HepG2 (cell line): Measurements from ENCODE around the gene VARS1. TPM values are rescaled to one million over a fixed set of nuclear protein-coding genes. Genes with fewer than 3 reads are reported as not detected.

Experiments
- ADNP ChIP-seq: sonication (generic); formaldehyde crosslinking; IDR thresholded peaks from 2 replicates; pipeline ENCODE4 v1.4.0; 2020; ENCODE audit warnings: missing genetic modification reagents
- CAMTA2 ChIP-seq: sonication (generic); formaldehyde crosslinking; IDR thresholded peaks from 2 replicates; pipeline ENCODE4 v1.4.0; 2020; ENCODE audit warnings: mild to moderate bottlenecking, missing genetic modification reagents, borderline replicate concordance
- CENPT ChIP-seq: sonication (generic); formaldehyde crosslinking; IDR thresholded peaks from 2 replicates; pipeline ENCODE4 v1.8.0; 2022; ENCODE audit warnings: low read depth, mild to moderate bottlenecking, moderate library complexity, missing genetic modification reagents
- DNMT1 ChIP-seq: sonication (generic); formaldehyde crosslinking; IDR thresholded peaks from 2 replicates; pipeline ENCODE4 v1.5.1; 2020; ENCODE audit warnings: mild to moderate bottlenecking, missing genetic modification reagents
- HNRNPL ChIP-seq: fragments of 200-400 bp; formaldehyde crosslinking; IDR thresholded peaks from 2 replicates; pipeline ENCODE4 v1.6.1; 2017; ENCODE audit warnings: mild to moderate bottlenecking, low read depth, low read length
- KMT2B ChIP-seq: IDR thresholded peaks from 2 replicates; pipeline ENCODE4 v1.6.1; 2016; ENCODE audit warnings: missing genetic modification reagents, missing compliant biosample characterization
- MAFK ChIP-seq, 2 experiments: IDR thresholded peaks in 1 of 2; conservative IDR thresholded peaks in 1 of 2; 2 replicates each; pipeline ENCODE4 v1.6.1; 2011; ENCODE audit warnings: improper control_type of control experiment in 2 of 2, low read length in 2 of 2
- MTA3 ChIP-seq: sonication (generic); formaldehyde crosslinking; IDR thresholded peaks from 2 replicates; pipeline ENCODE4 v1.4.0; 2020; ENCODE audit warnings: missing genetic modification reagents
- NFKB2 ChIP-seq: sonication (generic); formaldehyde crosslinking; IDR thresholded peaks from 2 replicates; pipeline ENCODE4 v1.4.0; 2020; ENCODE audit warnings: missing genetic modification reagents, borderline replicate concordance
- RARG ChIP-seq: sonication (generic); formaldehyde crosslinking; IDR thresholded peaks from 2 replicates; pipeline ENCODE4 v1.4.0; 2020; ENCODE audit warnings: low read depth, mild to moderate bottlenecking, missing genetic modification reagents
- SAP130 ChIP-seq: IDR thresholded peaks from 2 replicates; pipeline ENCODE4 v1.6.1; 2016; ENCODE audit warnings: low read depth
- SOX13 ChIP-seq, 3 experiments: fragments of 450-650 bp in 1 of 3; sonication (generic) in 1 of 3; formaldehyde crosslinking in 1 of 3; IDR thresholded peaks in 2 of 3; conservative IDR thresholded peaks in 1 of 3; 2 replicates each; pipeline versions ENCODE4 v1.5.0 to v1.6.1; 2016 to 2020; ENCODE audit warnings: antibody characterized with exemption in 1 of 3, mild to moderate bottlenecking in 1 of 3, missing compliant biosample characterization in 1 of 3, missing genetic modification reagents in 1 of 3, moderate library complexity in 1 of 3
- YEATS2 ChIP-seq: sonication (generic); formaldehyde crosslinking; IDR thresholded peaks from 2 replicates; pipeline ENCODE4 v1.4.0; 2020; ENCODE audit warnings: missing genetic modification reagents, borderline replicate concordance
- ZNF207 ChIP-seq: fragments of 450-650 bp; IDR thresholded peaks from 2 replicates; pipeline ENCODE4 v1.6.1; 2016; ENCODE audit warnings: antibody characterized with exemption, borderline replicate concordance
- ZNF234 ChIP-seq: sonication (generic); formaldehyde crosslinking; conservative IDR thresholded peaks from 2 replicates; pipeline ENCODE4 v1.5.1; 2020; ENCODE audit warnings: mild to moderate bottlenecking, missing genetic modification reagents
- ZNF264 ChIP-seq: sonication (generic); formaldehyde crosslinking; IDR thresholded peaks from 2 replicates; pipeline ENCODE4 v1.4.0; 2020; ENCODE audit warnings: missing genetic modification reagents
- ZNF496 ChIP-seq: sonication (generic); formaldehyde crosslinking; IDR thresholded peaks from 2 replicates; pipeline ENCODE4 v1.8.1; 2023; ENCODE audit warnings: mild to moderate bottlenecking, moderate library complexity, missing genetic modification reagents; ENCODE audit not compliant: insufficient replicate concordance
- ZNF557 ChIP-seq: sonication (generic); formaldehyde crosslinking; IDR thresholded peaks from 2 replicates; pipeline ENCODE4 v1.4.0; 2020; ENCODE audit warnings: missing genetic modification reagents
- ZNF629 ChIP-seq: sonication (generic); formaldehyde crosslinking; conservative IDR thresholded peaks from 2 replicates; pipeline ENCODE4 v1.5.0; 2020; ENCODE audit warnings: missing genetic modification reagents
- ZNF879 ChIP-seq: sonication (generic); formaldehyde crosslinking; IDR thresholded peaks from 2 replicates; pipeline ENCODE4 v1.8.1; 2023; ENCODE audit warnings: missing genetic modification reagents
- polyA plus RNA-seq, 8 experiments: library from polyadenylated mRNA; depleted of rRNA in 3 of 8; stranded (reverse) in 7 of 8; unstranded in 1 of 8; fragments of >200 nt; fragmentation: Illumina TruSeq in 4 of 8; extraction: Trizol in 4 of 8; gene quantifications; 2 replicates each; pipeline versions ENCODE4 v1.2.1 to v1.2.3, GENCODE V29; 2011 to 2016; ENCODE audit warnings: low read depth in 4 of 8, missing spikeins in 1 of 8, mixed read lengths in 1 of 8; ENCODE audit not compliant: insufficient read depth in 1 of 8
- total RNA-seq, 5 experiments: library from RNA; depleted of rRNA; stranded (reverse); fragments of >200 nt; fragmentation: Illumina TruSeq; extraction: Trizol; gene quantifications; 2 replicates each; pipeline ENCODE4 v1.2.3, GENCODE V29; 2016; ENCODE audit warnings: low read depth in 1 of 5
- TF ChIP-seq, protein P1 (sequence below): sonication (generic); formaldehyde crosslinking; IDR thresholded peaks from 2 replicates; pipeline ENCODE4 v1.4.0; 2020; ENCODE audit warnings: missing genetic modification reagents
- TF ChIP-seq, protein P2 (sequence below): sonication (generic); formaldehyde crosslinking; IDR thresholded peaks from 2 replicates; pipeline ENCODE4 v1.5.1; 2020; ENCODE audit warnings: mild to moderate bottlenecking, missing genetic modification reagents, borderline replicate concordance
- TF ChIP-seq, protein P3 (sequence below): sonication (generic); formaldehyde crosslinking; IDR thresholded peaks from 2 replicates; pipeline ENCODE4 v1.8.1; 2023; ENCODE audit warnings: mild to moderate bottlenecking, missing genetic modification reagents, borderline replicate concordance

VARS1 gene
- total and polyA plus RNA-seq, 2 of the 13 experiments (the other 11 are each of a cell fraction or from before 2014, with no cell fraction given): 14.7 to 56.1 TPM

DNA sequence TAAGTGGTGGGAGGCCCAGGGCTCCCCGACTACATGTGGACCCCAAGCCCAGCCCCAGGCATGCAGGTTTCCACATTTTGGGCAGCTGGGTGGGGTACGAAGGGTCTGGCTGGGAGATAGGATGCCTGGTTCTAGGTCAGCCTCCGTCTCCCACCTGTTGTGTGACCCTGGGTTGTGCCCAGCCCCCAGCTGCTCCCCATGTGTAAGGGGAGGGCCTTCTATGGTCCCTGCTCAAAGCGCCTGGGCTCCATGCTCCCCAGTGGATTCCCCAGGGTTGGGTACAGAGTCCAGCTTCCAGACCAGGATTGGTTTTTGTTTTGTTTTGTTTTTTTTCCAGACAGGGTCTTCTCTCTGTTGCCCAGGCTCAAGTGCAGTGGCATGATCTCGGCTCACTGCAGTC is 17.4 kb downstream of the VARS1 start (continued):
- TF ChIP-seq DNMT1 (CRISPR knock-in tag) (0 out of 2 replicates have a peak, but pooled peaks have one; percentile 30), NFKB2 (CRISPR knock-in tag) (peak; percentile 25; the same call in 1 of the 2 replicates), RARG (0 out of 2 replicates have a peak, but pooled peaks have one; percentile 37), YEATS2 (CRISPR knock-in tag) (no peak), ZNF234 (no peak), CENPT (CRISPR knock-in tag) (no peak), ZNF496 (CRISPR knock-in tag) (no peak), ZNF207 (no peak), SAP130 (peak; percentile 64), ZNF264 (no peak), MTA3 (no peak), SOX13 (IDR thresholded peaks at IDR 0.05) (no peak), SOX13 (CRISPR knock-in tag; conservative IDR thresholded peaks at IDR 0.05 in 1 of 2, IDR thresholded peaks at IDR 0.05 in 1 of 2) (peak in 1 of 2 experiments; percentile 31; a peak in 1 of 4 replicates), ZNF879 (CRISPR knock-in tag) (no peak), ADNP (no peak), ZNF557 (CRISPR knock-in tag) (no peak), HNRNPL (no peak), CAMTA2 (no peak), ZNF629 (CRISPR knock-in tag) (no peak; the same call in 1 of the 2 replicates), MAFK (conservative IDR thresholded peaks at IDR 0.05 in 1 of 2, IDR thresholded peaks at IDR 0.05 in 1 of 2; ENCODE audit: low read length in 2 of 2) (no peak), KMT2B (CRISPR knock-in tag) (no peak)
- TF ChIP-seq, protein P1, sequence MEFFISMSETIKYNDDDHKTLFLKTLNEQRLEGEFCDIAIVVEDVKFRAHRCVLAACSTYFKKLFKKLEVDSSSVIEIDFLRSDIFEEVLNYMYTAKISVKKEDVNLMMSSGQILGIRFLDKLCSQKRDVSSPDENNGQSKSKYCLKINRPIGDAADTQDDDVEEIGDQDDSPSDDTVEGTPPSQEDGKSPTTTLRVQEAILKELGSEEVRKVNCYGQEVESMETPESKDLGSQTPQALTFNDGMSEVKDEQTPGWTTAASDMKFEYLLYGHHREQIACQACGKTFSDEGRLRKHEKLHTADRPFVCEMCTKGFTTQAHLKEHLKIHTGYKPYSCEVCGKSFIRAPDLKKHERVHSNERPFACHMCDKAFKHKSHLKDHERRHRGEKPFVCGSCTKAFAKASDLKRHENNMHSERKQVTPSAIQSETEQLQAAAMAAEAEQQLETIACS (CRISPR knock-in tag): no peak
- TF ChIP-seq, protein P2, sequence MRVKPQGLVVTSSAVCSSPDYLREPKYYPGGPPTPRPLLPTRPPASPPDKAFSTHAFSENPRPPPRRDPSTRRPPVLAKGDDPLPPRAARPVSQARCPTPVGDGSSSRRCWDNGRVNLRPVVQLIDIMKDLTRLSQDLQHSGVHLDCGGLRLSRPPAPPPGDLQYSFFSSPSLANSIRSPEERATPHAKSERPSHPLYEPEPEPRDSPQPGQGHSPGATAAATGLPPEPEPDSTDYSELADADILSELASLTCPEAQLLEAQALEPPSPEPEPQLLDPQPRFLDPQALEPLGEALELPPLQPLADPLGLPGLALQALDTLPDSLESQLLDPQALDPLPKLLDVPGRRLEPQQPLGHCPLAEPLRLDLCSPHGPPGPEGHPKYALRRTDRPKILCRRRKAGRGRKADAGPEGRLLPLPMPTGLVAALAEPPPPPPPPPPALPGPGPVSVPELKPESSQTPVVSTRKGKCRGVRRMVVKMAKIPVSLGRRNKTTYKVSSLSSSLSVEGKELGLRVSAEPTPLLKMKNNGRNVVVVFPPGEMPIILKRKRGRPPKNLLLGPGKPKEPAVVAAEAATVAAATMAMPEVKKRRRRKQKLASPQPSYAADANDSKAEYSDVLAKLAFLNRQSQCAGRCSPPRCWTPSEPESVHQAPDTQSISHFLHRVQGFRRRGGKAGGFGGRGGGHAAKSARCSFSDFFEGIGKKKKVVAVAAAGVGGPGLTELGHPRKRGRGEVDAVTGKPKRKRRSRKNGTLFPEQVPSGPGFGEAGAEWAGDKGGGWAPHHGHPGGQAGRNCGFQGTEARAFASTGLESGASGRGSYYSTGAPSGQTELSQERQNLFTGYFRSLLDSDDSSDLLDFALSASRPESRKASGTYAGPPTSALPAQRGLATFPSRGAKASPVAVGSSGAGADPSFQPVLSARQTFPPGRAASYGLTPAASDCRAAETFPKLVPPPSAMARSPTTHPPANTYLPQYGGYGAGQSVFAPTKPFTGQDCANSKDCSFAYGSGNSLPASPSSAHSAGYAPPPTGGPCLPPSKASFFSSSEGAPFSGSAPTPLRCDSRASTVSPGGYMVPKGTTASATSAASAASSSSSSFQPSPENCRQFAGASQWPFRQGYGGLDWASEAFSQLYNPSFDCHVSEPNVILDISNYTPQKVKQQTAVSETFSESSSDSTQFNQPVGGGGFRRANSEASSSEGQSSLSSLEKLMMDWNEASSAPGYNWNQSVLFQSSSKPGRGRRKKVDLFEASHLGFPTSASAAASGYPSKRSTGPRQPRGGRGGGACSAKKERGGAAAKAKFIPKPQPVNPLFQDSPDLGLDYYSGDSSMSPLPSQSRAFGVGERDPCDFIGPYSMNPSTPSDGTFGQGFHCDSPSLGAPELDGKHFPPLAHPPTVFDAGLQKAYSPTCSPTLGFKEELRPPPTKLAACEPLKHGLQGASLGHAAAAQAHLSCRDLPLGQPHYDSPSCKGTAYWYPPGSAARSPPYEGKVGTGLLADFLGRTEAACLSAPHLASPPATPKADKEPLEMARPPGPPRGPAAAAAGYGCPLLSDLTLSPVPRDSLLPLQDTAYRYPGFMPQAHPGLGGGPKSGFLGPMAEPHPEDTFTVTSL: no peak
- TF ChIP-seq, protein P3, sequence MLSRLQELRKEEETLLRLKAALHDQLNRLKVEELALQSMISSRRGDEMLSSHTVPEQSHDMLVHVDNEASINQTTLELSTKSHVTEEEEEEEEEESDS (CRISPR knock-in tag): no peak
